ENCODE measurements around the gene BBOX1. TPM values are rescaled to one million over a fixed set of nuclear protein-coding genes. Genes with fewer than 3 reads are reported as not detected.

The BBOX1 gene
- total RNA-seq, 2 experiments from 2014 or later = not detected

DNA sequence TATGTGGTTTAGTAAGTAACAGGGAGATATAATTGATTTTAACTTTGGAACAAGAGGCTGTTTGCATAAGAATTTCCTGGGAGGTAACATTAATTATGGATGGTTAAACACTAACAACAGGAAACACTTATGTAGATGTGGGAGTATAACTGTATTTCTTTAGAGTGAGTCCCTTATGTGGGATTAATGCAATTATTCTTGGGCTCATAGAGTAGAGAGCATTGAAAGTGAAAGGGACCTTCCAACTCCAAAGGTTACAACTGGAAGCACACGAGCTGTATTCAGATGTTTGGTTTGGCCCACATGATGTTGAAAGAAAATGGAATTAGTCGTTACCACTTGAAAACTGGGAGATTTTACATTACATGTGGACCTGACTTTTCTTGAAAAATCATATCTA is 53.5 kb downstream of the BBOX1 start:
- DNase-seq (no peak), ATAC-seq (ENCODE audit: poor library complexity) (no peak)
- peaks cover 10% of the 10 kb centered on the region for H3K9me3 Mint-ChIP-seq
- H3K4me1 Mint-ChIP-seq (ENCODE audit: low read depth) = no peaks in the 10 kb centered on the region
- no peaks in the 10 kb centered on the region for H3K27me3 Mint-ChIP-seq
- H3K9me3 ChIP-seq (ENCODE audit: control insufficient read depth in 1 of 2, insufficient read depth in 1 of 2, low read length in 2 of 2) = peaks cover 0 to 10% of the 10 kb centered on the region in 2 experiments
- no peak overlapping the region for H3K27ac ChIP-seq (ENCODE audit: low read depth in 1 of 2, low read length in 2 of 2)
- CTCF ChIA-PET = no interaction called here
- TF ChIP-seq CTCF (IDR thresholded peaks at IDR 0.05) = no peak
- H3K36me3 ChIP-seq (ENCODE audit: insufficient read depth, low read length) = no peaks in the 10 kb centered on the region
- no peak overlapping the region for H3K4me3 ChIP-seq (ENCODE audit: low read length)
- POLR2A ChIA-PET = no interaction called here
- H3K4me3 Mint-ChIP-seq = no peak overlapping the region
- no peaks in the 10 kb centered on the region for H3K4me1 ChIP-seq (ENCODE audit: insufficient read depth, low read length)
- no peaks in the 10 kb centered on the region for H3K36me3 Mint-ChIP-seq (ENCODE audit: low read depth)
- intact Hi-C loops (cut with DNase I, micrococcal nuclease) = no loop called here
- no peak overlapping the region for H3K27ac Mint-ChIP-seq
- no peaks in the 10 kb centered on the region for H3K27me3 ChIP-seq (ENCODE audit: control insufficient read depth in 1 of 2, insufficient read depth in 2 of 2, low read length in 2 of 2)

GRCh38 chr11:27095059-27095458 is 54.4 kb downstream of the BBOX1 start:
- no peaks in the 10 kb centered on the region for H3K27me3 ChIP-seq (ENCODE audit: control insufficient read depth in 1 of 2, insufficient read depth in 2 of 2, low read length in 2 of 2)
- ATAC-seq (ENCODE audit: poor library complexity) (no peak), DNase-seq (no peak)
- H3K27me3 Mint-ChIP-seq = no peaks in the 10 kb centered on the region
- H3K36me3 ChIP-seq (ENCODE audit: insufficient read depth, low read length) = no peaks in the 10 kb centered on the region
- TF ChIP-seq CTCF (IDR thresholded peaks at IDR 0.05) = no peak
- H3K4me3 Mint-ChIP-seq = no peak overlapping the region
- peaks cover 0 to 7% of the 10 kb centered on the region in 2 experiments for H3K9me3 ChIP-seq (ENCODE audit: control insufficient read depth in 1 of 2, insufficient read depth in 1 of 2, low read length in 2 of 2)
- H3K27ac Mint-ChIP-seq = no peak overlapping the region
- H3K4me3 ChIP-seq (ENCODE audit: low read length) = no peak overlapping the region
- H3K9me3 Mint-ChIP-seq = peaks cover 8% of the 10 kb centered on the region
- ChIA-PET CTCF (no interaction called here), POLR2A (no interaction called here)
- no peaks in the 10 kb centered on the region for H3K4me1 ChIP-seq (ENCODE audit: insufficient read depth, low read length)
- H3K36me3 Mint-ChIP-seq (ENCODE audit: low read depth) = no peaks in the 10 kb centered on the region
- intact Hi-C loops (cut with DNase I, micrococcal nuclease) = no loop called here
- no peak overlapping the region for H3K27ac ChIP-seq (ENCODE audit: low read depth in 1 of 2, low read length in 2 of 2)
- no peaks in the 10 kb centered on the region for H3K4me1 Mint-ChIP-seq (ENCODE audit: low read depth)

GRCh38 chr11:27095887-27096286 is 55.3 kb downstream of the BBOX1 start:
- Histone ChIP-seq H3K36me3 (ENCODE audit: insufficient read depth, low read length) (no peaks in the 10 kb centered on the region), H3K9me3 (ENCODE audit: control insufficient read depth in 1 of 2, insufficient read depth in 1 of 2, low read length in 2 of 2) (peaks cover 0 to 4% of the 10 kb centered on the region in 2 experiments), H3K4me3 (ENCODE audit: low read length) (no peak overlapping the region), H3K4me1 (ENCODE audit: insufficient read depth, low read length) (no peaks in the 10 kb centered on the region), H3K27ac (ENCODE audit: low read depth in 1 of 2, low read length in 2 of 2) (no peak overlapping the region), H3K27me3 (ENCODE audit: control insufficient read depth in 1 of 2, insufficient read depth in 2 of 2, low read length in 2 of 2) (no peaks in the 10 kb centered on the region)
- Mint-ChIP-seq H3K4me3 (no peak overlapping the region), H3K4me1 (ENCODE audit: low read depth) (no peaks in the 10 kb centered on the region), H3K27me3 (no peaks in the 10 kb centered on the region), H3K9me3 (peaks cover 4% of the 10 kb centered on the region), H3K27ac (no peak overlapping the region), H3K36me3 (ENCODE audit: low read depth) (no peaks in the 10 kb centered on the region)
- no peak for TF ChIP-seq CTCF (IDR thresholded peaks at IDR 0.05)
- POLR2A ChIA-PET = no interaction called here
- intact Hi-C loops (cut with DNase I, micrococcal nuclease) = no loop called here
- CTCF ChIA-PET = no interaction called here
- DNase-seq (no peak), ATAC-seq (ENCODE audit: poor library complexity) (no peak)
